HepG2 (cell line): ENCODE measurements around the gene ELP5. TPM values are rescaled to one million over a fixed set of nuclear protein-coding genes. Genes with fewer than 3 reads are reported as not detected.
A peak's percentile ranks its signal among the peaks of the same experiment; 100 is the strongest.

Experiments
- ETV5 ChIP-seq: IDR thresholded peaks from 2 replicates; pipeline ENCODE4 v1.6.1; 2018; ENCODE audit warnings: missing biosample characterization, missing genetic modification reagents, inconsistent platforms, borderline replicate concordance
- NAIF1 ChIP-seq: sonication (generic); formaldehyde crosslinking; IDR thresholded peaks from 2 replicates; pipeline ENCODE4 v1.5.0; 2020; ENCODE audit warnings: mild to moderate bottlenecking, missing genetic modification reagents, borderline replicate concordance
- NCOA5 ChIP-seq: sonication (generic); formaldehyde crosslinking; IDR thresholded peaks from 2 replicates; pipeline ENCODE4 v1.4.0; 2020; ENCODE audit warnings: missing genetic modification reagents
- NFKB2 ChIP-seq: sonication (generic); formaldehyde crosslinking; IDR thresholded peaks from 2 replicates; pipeline ENCODE4 v1.4.0; 2020; ENCODE audit warnings: missing genetic modification reagents, borderline replicate concordance
- NFYC ChIP-seq: IDR thresholded peaks from 2 replicates; pipeline ENCODE4 v1.6.1; 2016; ENCODE audit warnings: missing genetic modification reagents, missing compliant biosample characterization
- RORA ChIP-seq: sonication (generic); formaldehyde crosslinking; IDR thresholded peaks from 2 replicates; pipeline ENCODE4 v1.5.0; 2020; ENCODE audit warnings: mild to moderate bottlenecking, missing genetic modification reagents, moderate library complexity
- SMAD3 ChIP-seq: sonication (generic); formaldehyde crosslinking; IDR thresholded peaks from 2 replicates; pipeline ENCODE4 v1.4.0; 2020; ENCODE audit warnings: missing genetic modification reagents
- SMC3 ChIP-seq: IDR thresholded peaks from 2 replicates; pipeline ENCODE4 v1.6.1; 2011; ENCODE audit warnings: low read length, improper control_type of control experiment
- THAP11 ChIP-seq: IDR thresholded peaks from 2 replicates; pipeline ENCODE4 v1.6.1; 2016; ENCODE audit warnings: missing biosample characterization, missing genetic modification reagents
- ZFP41 ChIP-seq: sonication (generic); formaldehyde crosslinking; IDR thresholded peaks from 2 replicates; pipeline ENCODE4 v1.4.0; 2020; ENCODE audit warnings: mild to moderate bottlenecking, missing genetic modification reagents, borderline replicate concordance
- ZNF24 ChIP-seq: fragments of 450-650 bp; IDR thresholded peaks from 2 replicates; pipeline ENCODE4 v1.6.1; 2017; ENCODE audit warnings: antibody characterized with exemption, mild to moderate bottlenecking
- ZNF724P ChIP-seq: sonication (generic); formaldehyde crosslinking; IDR thresholded peaks from 2 replicates; pipeline ENCODE4 v1.8.0; 2022; ENCODE audit warnings: missing genetic modification reagents, borderline replicate concordance
- ZNF772 ChIP-seq: sonication (generic); formaldehyde crosslinking; IDR thresholded peaks from 2 replicates; pipeline ENCODE4 v1.5.0; 2020; ENCODE audit warnings: mild to moderate bottlenecking, missing genetic modification reagents
- ZNF777 ChIP-seq: sonication (generic); formaldehyde crosslinking; IDR thresholded peaks from 2 replicates; pipeline ENCODE4 v1.4.0; 2020; ENCODE audit warnings: missing genetic modification reagents
- polyA plus RNA-seq, 8 experiments: library from polyadenylated mRNA; depleted of rRNA in 3 of 8; stranded (reverse) in 7 of 8; unstranded in 1 of 8; fragments of >200 nt; fragmentation: Illumina TruSeq in 4 of 8; extraction: Trizol in 4 of 8; gene quantifications; 2 replicates each; pipeline versions ENCODE4 v1.2.1 to v1.2.3, GENCODE V29; 2011 to 2016; ENCODE audit warnings: low read depth in 4 of 8, missing spikeins in 1 of 8, mixed read lengths in 1 of 8; ENCODE audit not compliant: insufficient read depth in 1 of 8
- total RNA-seq, 5 experiments: library from RNA; depleted of rRNA; stranded (reverse); fragments of >200 nt; fragmentation: Illumina TruSeq; extraction: Trizol; gene quantifications; 2 replicates each; pipeline ENCODE4 v1.2.3, GENCODE V29; 2016; ENCODE audit warnings: low read depth in 1 of 5
- TF ChIP-seq, protein P1 (sequence below): sonication (generic); formaldehyde crosslinking; IDR thresholded peaks from 2 replicates; pipeline ENCODE4 v1.4.0; 2020; ENCODE audit warnings: missing genetic modification reagents
- TF ChIP-seq, protein P2 (sequence below): sonication (generic); formaldehyde crosslinking; conservative IDR thresholded peaks from 2 replicates; pipeline ENCODE4 v1.8.0; 2022; ENCODE audit warnings: low read depth, missing genetic modification reagents
- TF ChIP-seq, protein P3 (sequence below): sonication (generic); formaldehyde crosslinking; IDR thresholded peaks from 2 replicates; pipeline ENCODE4 v1.4.0; 2020; ENCODE audit warnings: missing genetic modification reagents, borderline replicate concordance
- TF ChIP-seq, protein P4 (sequence below): sonication (generic); formaldehyde crosslinking; conservative IDR thresholded peaks from 2 replicates; pipeline ENCODE4 v1.8.0; 2022; ENCODE audit warnings: mild to moderate bottlenecking, moderate library complexity, missing genetic modification reagents

The ELP5 gene
- total and polyA plus RNA-seq, 2 of the 13 experiments (the other 11 are each of a cell fraction or from before 2014, with no cell fraction given): 67.6 to 69.8 TPM

DNA sequence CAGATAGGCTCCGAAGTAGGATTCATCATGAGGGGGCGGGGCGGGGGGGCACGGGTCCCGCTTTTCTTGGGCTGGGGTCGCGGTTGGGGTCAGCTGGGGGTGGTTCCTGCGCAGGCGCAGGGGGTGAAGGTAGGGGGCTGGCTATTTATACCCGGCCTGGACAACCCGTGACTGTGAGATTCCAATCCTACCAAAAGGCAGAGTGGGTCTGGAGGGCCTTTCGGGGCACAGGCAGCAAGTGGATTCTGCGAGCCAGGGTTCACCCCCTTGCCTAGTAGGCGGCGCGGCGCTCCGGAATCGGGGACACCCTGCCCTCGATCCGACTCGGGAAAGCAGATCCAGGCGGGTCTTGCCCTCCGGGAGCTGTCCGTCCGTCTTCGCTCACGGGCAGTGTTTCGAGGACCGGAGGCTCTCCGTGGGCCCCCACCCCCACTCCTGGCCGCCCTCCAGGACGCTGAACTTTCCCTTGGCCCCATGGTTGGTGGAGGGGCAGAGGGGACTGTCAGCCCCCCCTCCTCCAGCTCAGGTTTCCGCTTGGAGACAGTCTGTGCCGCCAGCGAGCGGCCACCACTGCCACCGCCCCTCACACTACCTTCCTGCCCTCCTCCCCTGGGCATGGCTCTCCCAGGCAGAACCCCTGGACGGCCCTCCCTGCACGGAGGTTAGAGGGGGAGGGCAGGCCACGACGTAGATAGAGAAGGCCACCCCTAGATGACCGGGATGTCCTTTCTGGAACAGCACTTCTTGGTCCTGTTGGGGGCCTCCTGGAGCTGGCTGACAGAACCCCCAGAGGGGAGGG lies 30.1 kb downstream of the ELP5 start (continued):
- TF ChIP-seq, protein P1, sequence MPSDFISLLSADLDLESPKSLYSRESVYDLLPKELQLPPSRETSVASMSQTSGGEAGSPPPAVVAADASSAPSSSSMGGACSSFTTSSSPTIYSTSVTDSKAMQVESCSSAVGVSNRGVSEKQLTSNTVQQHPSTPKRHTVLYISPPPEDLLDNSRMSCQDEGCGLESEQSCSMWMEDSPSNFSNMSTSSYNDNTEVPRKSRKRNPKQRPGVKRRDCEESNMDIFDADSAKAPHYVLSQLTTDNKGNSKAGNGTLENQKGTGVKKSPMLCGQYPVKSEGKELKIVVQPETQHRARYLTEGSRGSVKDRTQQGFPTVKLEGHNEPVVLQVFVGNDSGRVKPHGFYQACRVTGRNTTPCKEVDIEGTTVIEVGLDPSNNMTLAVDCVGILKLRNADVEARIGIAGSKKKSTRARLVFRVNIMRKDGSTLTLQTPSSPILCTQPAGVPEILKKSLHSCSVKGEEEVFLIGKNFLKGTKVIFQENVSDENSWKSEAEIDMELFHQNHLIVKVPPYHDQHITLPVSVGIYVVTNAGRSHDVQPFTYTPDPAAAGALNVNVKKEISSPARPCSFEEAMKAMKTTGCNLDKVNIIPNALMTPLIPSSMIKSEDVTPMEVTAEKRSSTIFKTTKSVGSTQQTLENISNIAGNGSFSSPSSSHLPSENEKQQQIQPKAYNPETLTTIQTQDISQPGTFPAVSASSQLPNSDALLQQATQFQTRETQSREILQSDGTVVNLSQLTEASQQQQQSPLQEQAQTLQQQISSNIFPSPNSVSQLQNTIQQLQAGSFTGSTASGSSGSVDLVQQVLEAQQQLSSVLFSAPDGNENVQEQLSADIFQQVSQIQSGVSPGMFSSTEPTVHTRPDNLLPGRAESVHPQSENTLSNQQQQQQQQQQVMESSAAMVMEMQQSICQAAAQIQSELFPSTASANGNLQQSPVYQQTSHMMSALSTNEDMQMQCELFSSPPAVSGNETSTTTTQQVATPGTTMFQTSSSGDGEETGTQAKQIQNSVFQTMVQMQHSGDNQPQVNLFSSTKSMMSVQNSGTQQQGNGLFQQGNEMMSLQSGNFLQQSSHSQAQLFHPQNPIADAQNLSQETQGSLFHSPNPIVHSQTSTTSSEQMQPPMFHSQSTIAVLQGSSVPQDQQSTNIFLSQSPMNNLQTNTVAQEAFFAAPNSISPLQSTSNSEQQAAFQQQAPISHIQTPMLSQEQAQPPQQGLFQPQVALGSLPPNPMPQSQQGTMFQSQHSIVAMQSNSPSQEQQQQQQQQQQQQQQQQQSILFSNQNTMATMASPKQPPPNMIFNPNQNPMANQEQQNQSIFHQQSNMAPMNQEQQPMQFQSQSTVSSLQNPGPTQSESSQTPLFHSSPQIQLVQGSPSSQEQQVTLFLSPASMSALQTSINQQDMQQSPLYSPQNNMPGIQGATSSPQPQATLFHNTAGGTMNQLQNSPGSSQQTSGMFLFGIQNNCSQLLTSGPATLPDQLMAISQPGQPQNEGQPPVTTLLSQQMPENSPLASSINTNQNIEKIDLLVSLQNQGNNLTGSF (CRISPR knock-in tag): 0 out of 2 replicates have a peak, but pooled peaks have one; percentile 24
- TF ChIP-seq ZNF724P (CRISPR knock-in tag) (no peak), ETV5 (peak; percentile 47; the same call in 1 of the 2 replicates), SMAD3 (CRISPR knock-in tag) (no peak), THAP11 (CRISPR knock-in tag) (0 out of 2 replicates have a peak, but pooled peaks have one; percentile 13), ZFP41 (CRISPR knock-in tag) (no peak), ZNF772 (CRISPR knock-in tag) (no peak), NFKB2 (CRISPR knock-in tag) (no peak; the same call in 1 of the 2 replicates), NFYC (CRISPR knock-in tag) (no peak), SMC3 (no peak), NAIF1 (CRISPR knock-in tag) (peak; percentile 22; the same call in 1 of the 2 replicates), RORA (CRISPR knock-in tag) (no peak), ZNF24 (no peak), NCOA5 (no peak), ZNF777 (CRISPR knock-in tag) (peak; percentile 84)
- TF ChIP-seq, protein P2, sequence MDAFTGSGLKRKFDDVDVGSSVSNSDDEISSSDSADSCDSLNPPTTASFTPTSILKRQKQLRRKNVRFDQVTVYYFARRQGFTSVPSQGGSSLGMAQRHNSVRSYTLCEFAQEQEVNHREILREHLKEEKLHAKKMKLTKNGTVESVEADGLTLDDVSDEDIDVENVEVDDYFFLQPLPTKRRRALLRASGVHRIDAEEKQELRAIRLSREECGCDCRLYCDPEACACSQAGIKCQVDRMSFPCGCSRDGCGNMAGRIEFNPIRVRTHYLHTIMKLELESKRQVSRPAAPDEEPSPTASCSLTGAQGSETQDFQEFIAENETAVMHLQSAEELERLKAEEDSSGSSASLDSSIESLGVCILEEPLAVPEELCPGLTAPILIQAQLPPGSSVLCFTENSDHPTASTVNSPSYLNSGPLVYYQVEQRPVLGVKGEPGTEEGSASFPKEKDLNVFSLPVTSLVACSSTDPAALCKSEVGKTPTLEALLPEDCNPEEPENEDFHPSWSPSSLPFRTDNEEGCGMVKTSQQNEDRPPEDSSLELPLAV: no peak
- TF ChIP-seq, protein P3, sequence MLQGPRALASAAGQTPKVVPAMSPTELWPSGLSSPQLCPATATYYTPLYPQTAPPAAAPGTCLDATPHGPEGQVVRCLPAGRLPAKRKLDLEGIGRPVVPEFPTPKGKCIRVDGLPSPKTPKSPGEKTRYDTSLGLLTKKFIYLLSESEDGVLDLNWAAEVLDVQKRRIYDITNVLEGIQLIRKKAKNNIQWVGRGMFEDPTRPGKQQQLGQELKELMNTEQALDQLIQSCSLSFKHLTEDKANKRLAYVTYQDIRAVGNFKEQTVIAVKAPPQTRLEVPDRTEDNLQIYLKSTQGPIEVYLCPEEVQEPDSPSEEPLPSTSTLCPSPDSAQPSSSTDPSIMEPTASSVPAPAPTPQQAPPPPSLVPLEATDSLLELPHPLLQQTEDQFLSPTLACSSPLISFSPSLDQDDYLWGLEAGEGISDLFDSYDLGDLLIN (CRISPR knock-in tag): no peak
- TF ChIP-seq, protein P4, sequence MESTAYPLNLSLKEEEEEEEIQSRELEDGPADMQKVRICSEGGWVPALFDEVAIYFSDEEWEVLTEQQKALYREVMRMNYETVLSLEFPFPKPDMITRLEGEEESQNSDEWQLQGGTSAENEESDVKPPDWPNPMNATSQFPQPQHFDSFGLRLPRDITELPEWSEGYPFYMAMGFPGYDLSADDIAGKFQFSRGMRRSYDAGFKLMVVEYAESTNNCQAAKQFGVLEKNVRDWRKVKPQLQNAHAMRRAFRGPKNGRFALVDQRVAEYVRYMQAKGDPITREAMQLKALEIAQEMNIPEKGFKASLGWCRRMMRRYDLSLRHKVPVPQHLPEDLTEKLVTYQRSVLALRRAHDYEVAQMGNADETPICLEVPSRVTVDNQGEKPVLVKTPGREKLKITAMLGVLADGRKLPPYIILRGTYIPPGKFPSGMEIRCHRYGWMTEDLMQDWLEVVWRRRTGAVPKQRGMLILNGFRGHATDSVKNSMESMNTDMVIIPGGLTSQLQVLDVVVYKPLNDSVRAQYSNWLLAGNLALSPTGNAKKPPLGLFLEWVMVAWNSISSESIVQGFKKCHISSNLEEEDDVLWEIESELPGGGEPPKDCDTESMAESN (CRISPR knock-in tag): no peak
